ENCODE data around the gene ITPR1. TPM values are rescaled to one million over a fixed set of nuclear protein-coding genes. Genes with fewer than 3 reads are reported as not detected.

The ITPR1 gene
- polyA plus RNA-seq, 1 donor from 2014 or later, result 2.1 TPM

GRCh38 chr3:4729061-4729973 is 236.2 kb downstream of the ITPR1 start (continued):
- TF ChIP-seq, protein P1, sequence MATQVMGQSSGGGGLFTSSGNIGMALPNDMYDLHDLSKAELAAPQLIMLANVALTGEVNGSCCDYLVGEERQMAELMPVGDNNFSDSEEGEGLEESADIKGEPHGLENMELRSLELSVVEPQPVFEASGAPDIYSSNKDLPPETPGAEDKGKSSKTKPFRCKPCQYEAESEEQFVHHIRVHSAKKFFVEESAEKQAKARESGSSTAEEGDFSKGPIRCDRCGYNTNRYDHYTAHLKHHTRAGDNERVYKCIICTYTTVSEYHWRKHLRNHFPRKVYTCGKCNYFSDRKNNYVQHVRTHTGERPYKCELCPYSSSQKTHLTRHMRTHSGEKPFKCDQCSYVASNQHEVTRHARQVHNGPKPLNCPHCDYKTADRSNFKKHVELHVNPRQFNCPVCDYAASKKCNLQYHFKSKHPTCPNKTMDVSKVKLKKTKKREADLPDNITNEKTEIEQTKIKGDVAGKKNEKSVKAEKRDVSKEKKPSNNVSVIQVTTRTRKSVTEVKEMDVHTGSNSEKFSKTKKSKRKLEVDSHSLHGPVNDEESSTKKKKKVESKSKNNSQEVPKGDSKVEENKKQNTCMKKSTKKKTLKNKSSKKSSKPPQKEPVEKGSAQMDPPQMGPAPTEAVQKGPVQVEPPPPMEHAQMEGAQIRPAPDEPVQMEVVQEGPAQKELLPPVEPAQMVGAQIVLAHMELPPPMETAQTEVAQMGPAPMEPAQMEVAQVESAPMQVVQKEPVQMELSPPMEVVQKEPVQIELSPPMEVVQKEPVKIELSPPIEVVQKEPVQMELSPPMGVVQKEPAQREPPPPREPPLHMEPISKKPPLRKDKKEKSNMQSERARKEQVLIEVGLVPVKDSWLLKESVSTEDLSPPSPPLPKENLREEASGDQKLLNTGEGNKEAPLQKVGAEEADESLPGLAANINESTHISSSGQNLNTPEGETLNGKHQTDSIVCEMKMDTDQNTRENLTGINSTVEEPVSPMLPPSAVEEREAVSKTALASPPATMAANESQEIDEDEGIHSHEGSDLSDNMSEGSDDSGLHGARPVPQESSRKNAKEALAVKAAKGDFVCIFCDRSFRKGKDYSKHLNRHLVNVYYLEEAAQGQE (IDR thresholded peaks at IDR 0.05; ENCODE audit: borderline replicate concordance), result no peak

DNA sequence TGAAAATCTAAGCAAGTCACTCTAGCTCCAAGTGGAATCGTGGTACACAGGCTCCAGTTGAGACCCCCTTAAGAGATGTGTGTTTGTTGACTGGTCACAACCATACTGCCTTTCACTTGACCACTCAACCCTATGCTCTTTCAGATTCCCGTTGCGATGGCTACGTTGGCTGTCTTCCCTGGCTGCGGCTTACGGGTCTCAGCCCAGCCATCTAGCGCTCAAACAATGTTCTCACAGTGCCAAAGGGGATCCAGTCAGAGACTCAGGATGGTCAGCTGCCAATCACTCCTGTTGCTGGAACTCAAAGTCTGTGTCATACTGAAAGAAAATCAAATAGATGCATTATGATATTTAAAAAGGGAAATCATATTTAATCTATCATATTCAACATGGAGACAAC is 237.6 kb downstream of the ITPR1 start:
- H4K20me1 ChIP-seq (ENCODE audit: insufficient read depth), result no peaks in the 10 kb centered on the region
- no peaks in the 10 kb centered on the region for H3K9me2 ChIP-seq (ENCODE audit: insufficient read depth, low read length)
- H3F3A ChIP-seq (ENCODE audit: insufficient read depth, low read length, poor library complexity, severe bottlenecking), result no peaks in the 10 kb centered on the region
- no peak overlapping the region for H3K9ac ChIP-seq (ENCODE audit: low read length)
- H2AFZ ChIP-seq (ENCODE audit: low read depth, low read length), result no peak overlapping the region
- H3K9me3 ChIP-seq (ENCODE audit: low read length), result no peaks in the 10 kb centered on the region
- H3K27me3 ChIP-seq (ENCODE audit: insufficient read depth, low read depth, low read length), result no peaks in the 10 kb centered on the region
- TF ChIP-seq SMC3 (conservative IDR thresholded peaks at IDR 0.05; ENCODE audit: poor library complexity) (no peak), EZH2 (IDR thresholded peaks at IDR 0.05; ENCODE audit: borderline replicate concordance, insufficient read depth, low read length, poor library complexity, severe bottlenecking) (no peak), TAF1 (IDR thresholded peaks at IDR 0.05; ENCODE audit: low read depth) (no peak), RAD21 (conservative IDR thresholded peaks at IDR 0.05) (no peak), EP300 (conservative IDR thresholded peaks at IDR 0.05; ENCODE audit: poor library complexity, severe bottlenecking) (no peak), POLR2AphosphoS5 (IDR thresholded peaks at IDR 0.05) (no peak), MXI1 (conservative IDR thresholded peaks at IDR 0.05; ENCODE audit: poor library complexity, severe bottlenecking) (no peak)
- TF ChIP-seq, protein P1 (IDR thresholded peaks at IDR 0.05; ENCODE audit: borderline replicate concordance), result no peak
- TF ChIP-seq, protein P2, sequence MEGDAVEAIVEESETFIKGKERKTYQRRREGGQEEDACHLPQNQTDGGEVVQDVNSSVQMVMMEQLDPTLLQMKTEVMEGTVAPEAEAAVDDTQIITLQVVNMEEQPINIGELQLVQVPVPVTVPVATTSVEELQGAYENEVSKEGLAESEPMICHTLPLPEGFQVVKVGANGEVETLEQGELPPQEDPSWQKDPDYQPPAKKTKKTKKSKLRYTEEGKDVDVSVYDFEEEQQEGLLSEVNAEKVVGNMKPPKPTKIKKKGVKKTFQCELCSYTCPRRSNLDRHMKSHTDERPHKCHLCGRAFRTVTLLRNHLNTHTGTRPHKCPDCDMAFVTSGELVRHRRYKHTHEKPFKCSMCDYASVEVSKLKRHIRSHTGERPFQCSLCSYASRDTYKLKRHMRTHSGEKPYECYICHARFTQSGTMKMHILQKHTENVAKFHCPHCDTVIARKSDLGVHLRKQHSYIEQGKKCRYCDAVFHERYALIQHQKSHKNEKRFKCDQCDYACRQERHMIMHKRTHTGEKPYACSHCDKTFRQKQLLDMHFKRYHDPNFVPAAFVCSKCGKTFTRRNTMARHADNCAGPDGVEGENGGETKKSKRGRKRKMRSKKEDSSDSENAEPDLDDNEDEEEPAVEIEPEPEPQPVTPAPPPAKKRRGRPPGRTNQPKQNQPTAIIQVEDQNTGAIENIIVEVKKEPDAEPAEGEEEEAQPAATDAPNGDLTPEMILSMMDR (IDR thresholded peaks at IDR 0.05; ENCODE audit: poor library complexity, severe bottlenecking), result no peak
- no peak overlapping the region for H3K4me2 ChIP-seq (ENCODE audit: low read length)
- peak overlapping the region; percentile 38 for H3K27ac ChIP-seq (ENCODE audit: low read length)
- H3K36me3 ChIP-seq (ENCODE audit: insufficient read depth, low read length), result no peaks in the 10 kb centered on the region
- H3K4me3 ChIP-seq (ENCODE audit: low read length), result peak overlapping the region; percentile 35
- no peaks in the 10 kb centered on the region for H3K79me2 ChIP-seq (replicated peaks; ENCODE audit: insufficient read depth, low read length)

All from neural cell (in vitro differentiated cells).